HG02852 (cell line): ENCODE results near the gene MS4A8.
"Not testable (repeated sequence)": the region's sequence is repeated elsewhere in the genome, so short reads cannot be mapped to it uniquely, and the experiment has no call there.

ENCODE experiments used
- ATAC-seq: cut with Tn5 transposase; IDR thresholded peaks from one replicate; pipeline ENCODE4 v1.9.1; 2021; ENCODE audit warnings: mild to moderate bottlenecking, moderate library complexity; ENCODE audit not compliant: unreplicated experiment

Gene MS4A8

GRCh38 chr11:60699284-60699691 lies at the start of gene MS4A8:
Gene MS4A8, plus strand, starts transcription at chr11:60699612. Its CDS starts 1,249 bp downstream, at chr11:60700861.
- ATAC-seq = no peak

GRCh38 chr11:60657888-60658287 lies 41.5 kb upstream of the MS4A8 start:
- ATAC-seq = no peak

GRCh38 chr11:60658409-60658808 lies 41.0 kb upstream of the MS4A8 start:
- ATAC-seq = no peak

- no peak for ATAC-seq
Observed at GRCh38 chr11:60672255-60672654, 27.2 kb upstream of the MS4A8 start.

- ATAC-seq = not testable (repeated sequence)
Observed at GRCh38 chr11:60678231-60678630, 21.2 kb upstream of the MS4A8 start.

GRCh38 chr11:60679879-60680278 lies 19.5 kb upstream of the MS4A8 start:
- ATAC-seq = no peak

- ATAC-seq = no peak
Observed at GRCh38 chr11:60680455-60681119, 18.8 kb upstream of the MS4A8 start.

- ATAC-seq = peak; percentile 33
Observed at GRCh38 chr11:60684541-60684848, 14.9 kb upstream of the MS4A8 start.

GRCh38 chr11:60691661-60692060 lies 7.8 kb upstream of the MS4A8 start:
- ATAC-seq = no peak

GRCh38 chr11:60699936-60700335 lies 524 bp downstream of the MS4A8 start:
- no peak for ATAC-seq

- ATAC-seq = no peak
Observed at GRCh38 chr11:60700689-60701468, 1.5 kb downstream of the MS4A8 start.

GRCh38 chr11:60701469-60701818 lies 2.0 kb downstream of the MS4A8 start:
- ATAC-seq = no peak

- ATAC-seq = no peak
Observed at GRCh38 chr11:60703374-60703773, 4.0 kb downstream of the MS4A8 start.

GRCh38 chr11:60705895-60706294 lies 6.5 kb downstream of the MS4A8 start:
- ATAC-seq = no peak

- ATAC-seq = no peak
Observed at GRCh38 chr11:60706931-60707330, 7.5 kb downstream of the MS4A8 start.

GRCh38 chr11:60710482-60710881 lies 11.1 kb downstream of the MS4A8 start:
- no peak for ATAC-seq

- ATAC-seq = no peak
Observed at GRCh38 chr11:60711276-60711675, 11.9 kb downstream of the MS4A8 start.

- not testable (repeated sequence) for ATAC-seq
Observed at GRCh38 chr11:60713423-60713822, 14.0 kb downstream of the MS4A8 start.

GRCh38 chr11:60717956-60718355 lies 18.5 kb downstream of the MS4A8 start:
- ATAC-seq = no peak

GRCh38 chr11:60718524-60719316 lies 19.3 kb downstream of the MS4A8 start:
- no peak for ATAC-seq

- ATAC-seq = no peak
Observed at GRCh38 chr11:60719391-60719790, 20.0 kb downstream of the MS4A8 start.

GRCh38 chr11:60720460-60720859 lies 21.0 kb downstream of the MS4A8 start:
- no peak for ATAC-seq
